SIG-M5 treated with dmso at 0.1 percent for 504 hours (cell line): ENCODE data around the gene OR51E1.

Source experiments
- DNase-seq: peaks from one replicate; lab custom pipeline; 2025; ENCODE audit not compliant: unreplicated experiment; lab: John Stamatoyannopoulos, UW

OR51E1 gene

DNA sequence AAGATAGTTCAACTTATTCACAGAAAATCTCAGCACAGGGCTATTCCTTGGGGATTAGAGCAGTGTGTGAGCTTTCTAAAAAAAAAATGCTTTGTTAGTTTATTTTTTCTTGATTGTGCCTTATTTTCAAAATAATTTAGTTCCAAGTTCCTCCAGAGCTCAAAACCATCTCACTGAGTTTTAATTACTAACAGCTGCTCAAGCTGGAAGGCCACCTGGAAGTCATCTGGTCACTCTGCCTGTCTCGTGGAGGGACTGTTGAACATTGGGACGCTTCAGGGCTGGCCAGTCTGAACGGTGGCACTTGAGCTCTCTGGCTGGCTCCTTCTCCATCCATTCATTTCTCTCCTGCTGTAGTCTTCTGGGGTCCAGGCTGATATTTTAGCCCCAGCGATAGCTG, 4.0 kb downstream of the OR51E1 start:
- DNase-seq: no peak

DNA sequence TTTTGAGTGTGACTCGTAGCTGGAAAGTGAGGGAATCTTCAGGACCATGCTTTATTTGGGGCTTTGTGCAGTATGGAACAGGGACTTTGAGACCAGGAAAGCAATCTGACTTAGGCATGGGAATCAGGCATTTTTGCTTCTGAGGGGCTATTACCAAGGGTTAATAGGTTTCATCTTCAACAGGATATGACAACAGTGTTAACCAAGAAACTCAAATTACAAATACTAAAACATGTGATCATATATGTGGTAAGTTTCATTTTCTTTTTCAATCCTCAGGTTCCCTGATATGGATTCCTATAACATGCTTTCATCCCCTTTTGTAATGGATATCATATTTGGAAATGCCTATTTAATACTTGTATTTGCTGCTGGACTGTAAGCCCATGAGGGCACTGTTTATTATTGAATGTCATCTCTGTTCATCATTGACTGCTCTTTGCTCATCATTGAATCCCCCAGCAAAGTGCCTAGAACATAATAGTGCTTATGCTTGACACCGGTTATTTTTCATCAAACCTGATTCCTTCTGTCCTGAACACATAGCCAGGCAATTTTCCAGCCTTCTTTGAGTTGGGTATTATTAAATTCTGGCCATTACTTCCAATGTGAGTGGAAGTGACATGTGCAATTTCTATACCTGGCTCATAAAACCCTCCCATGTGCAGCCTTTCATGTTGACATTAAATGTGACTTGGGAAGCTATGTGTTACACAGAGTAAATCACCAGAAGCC, 11.0 kb downstream of the OR51E1 start:
- DNase-seq: no peak

DNA sequence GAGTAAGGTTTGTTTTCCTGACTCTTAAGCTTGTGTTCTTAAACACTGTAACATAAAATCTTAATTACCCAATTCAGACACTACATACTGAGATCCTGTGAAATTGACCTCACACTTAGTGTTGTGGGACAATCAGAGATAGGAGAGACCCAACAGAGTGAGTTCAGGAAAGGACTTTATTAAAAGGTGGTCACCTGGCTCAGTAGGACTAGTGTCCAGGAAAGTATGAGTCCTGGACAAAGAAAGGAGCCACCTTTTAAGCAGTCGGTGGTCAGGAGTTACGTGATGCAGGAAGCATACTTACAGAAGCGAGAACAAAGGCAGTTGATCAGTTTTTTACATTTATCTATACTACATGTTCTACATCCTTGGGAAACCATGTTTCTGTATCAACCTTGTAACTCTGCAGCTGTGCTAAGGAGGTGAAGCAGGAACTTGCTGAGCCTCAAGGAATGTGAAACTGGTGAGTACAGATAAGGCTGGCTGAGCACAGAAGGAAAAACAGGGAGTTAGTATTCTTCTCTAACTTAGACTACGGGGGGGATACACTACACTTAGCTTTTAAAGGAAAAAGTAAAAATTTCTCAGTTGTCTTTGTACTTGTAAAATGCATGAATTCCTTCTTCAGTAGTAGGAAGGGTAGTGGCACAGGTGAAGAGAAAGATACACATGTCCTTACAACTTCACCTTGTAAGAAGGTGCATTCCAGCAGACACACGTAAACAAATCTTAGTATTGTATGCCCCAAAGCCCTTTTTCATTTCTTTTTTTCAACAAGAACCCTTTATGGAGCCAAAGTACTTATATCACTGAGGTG, 15.1 kb downstream of the OR51E1 start:
- DNase-seq: no peak

DNA sequence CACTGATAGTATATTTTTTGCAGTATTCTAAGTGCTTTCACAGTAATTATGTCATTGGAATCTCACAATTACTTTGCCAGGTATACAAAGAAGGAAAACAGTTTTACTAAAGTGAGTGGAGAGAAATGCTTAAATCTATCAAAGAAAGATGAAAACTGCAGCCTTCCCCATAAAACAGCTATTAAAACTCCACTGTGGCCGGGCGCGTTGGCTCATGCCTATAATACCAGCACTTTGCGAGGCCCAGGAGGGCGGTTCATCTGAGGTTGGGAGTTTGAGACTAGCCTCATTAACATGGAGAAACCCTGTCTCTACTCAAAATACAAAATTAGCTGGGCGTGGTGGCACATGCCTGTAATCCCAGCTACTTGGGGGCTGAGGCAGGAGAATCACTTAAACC, 19.1 kb downstream of the OR51E1 start:
- no peak for DNase-seq

DNA sequence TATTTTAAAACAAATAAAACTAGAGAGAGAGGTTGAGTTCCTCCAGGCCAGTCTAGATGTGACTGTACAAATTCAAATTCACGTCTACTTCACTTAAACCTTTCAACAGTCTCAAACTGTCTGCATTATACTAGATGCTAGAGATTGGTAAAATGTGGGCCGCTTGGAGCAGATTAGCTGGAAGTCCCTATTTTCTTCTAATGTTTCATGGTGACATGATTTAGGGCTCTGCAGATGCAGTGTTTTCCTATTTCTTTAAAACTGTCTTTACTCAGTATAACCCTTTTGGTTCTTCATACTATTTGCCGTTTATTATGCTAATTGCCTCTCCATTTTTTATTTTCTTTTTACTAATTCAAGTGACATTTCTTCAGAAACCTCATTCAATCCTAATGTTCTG, 20.4 kb downstream of the OR51E1 start:
- DNase-seq: no peak

DNA sequence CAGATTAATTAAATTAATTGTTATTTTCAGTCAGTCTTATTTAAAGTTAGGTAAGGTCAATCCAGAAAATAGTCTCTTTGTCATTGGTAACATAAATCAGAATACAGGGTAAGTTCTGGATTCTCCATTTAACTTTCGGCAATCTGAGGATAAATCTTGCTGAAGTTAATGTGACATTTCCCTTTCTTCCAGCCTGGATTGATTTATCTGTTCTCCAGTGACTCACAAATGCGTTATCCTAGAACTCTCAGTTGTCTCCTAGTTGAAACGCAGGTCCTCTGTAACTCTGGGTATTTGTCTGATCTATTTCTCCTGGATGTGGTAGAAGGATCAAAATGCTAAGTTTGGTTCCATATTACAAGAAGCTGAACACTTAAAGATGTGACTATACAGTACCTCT, 21.0 kb downstream of the OR51E1 start:
- no peak for DNase-seq

DNA sequence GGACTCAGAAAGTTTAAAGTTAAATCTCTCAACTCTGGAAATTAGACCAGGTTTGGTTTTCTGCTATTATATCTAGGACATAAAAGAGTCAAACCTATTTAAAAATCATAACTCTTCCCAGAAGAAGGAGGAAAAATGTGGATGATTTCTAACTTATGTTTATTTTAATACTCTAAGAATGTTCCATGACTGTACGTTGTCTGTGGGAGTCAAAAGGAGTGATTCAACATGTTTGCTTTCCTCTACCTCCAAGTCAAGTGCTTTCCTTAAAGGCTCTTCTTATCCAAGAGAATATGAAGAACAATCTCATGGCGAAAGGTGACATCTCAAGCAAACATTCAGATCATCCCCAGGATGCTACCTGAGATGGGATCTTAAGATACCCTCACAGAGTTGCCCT, 21.6 kb downstream of the OR51E1 start:
- DNase-seq: no peak

DNA sequence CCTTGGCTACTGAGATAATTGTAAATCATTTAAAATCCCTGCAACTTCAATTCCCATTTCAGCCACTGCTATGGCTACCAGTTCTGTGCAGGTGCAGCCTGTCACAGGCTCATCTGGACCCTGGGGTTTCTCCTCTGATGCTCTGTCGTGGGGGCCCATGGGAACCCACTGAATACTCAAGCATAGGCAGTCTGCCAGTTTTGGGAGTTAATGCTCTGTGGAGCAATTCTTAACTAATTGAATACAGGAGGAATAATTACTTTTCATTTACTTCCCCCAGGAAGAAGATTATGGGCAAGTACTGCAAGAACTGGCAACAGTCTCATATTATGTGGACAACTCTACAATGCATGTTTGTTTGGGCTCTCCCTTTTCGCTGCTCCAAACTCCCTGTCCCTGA, 28.0 kb downstream of the OR51E1 start:
- DNase-seq: no peak

DNA sequence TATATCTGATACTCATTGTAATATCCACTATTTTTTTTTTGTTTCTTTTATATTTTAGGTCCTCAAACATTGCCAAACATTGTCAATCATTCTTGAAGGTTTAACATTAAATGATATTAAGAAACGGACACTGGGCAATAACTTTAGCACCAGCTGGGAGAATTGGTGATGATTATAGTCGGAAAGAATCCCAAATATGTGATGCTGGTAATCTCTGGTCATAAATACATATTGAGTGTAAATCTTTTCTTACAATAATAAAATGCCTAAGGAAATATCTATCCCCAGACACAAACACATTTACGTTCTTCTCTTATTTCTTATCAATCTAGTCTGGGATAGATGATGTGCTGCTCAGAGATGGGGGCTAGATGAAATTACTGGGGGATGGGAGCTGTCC, 28.7 kb downstream of the OR51E1 start:
- no peak for DNase-seq

DNA sequence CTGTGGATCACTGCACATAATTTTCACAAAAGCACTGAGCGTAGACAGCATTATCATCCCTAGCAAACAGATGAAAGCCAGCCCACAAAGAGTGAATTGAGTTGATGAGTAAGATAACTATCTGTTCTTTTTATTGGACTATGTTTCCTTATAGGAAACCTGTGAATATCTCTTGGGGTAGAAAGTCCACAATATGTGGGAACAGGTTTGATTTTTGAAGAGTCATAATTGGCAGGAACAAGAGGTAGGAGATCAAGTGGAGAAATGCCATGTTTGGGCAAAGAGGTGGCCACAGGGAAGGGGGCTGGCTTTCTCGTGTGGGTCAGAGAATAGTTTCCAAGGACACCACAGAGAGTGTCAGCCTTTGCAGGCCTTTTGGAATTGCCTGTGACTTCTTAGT, 30.0 kb downstream of the OR51E1 start:
- no peak for DNase-seq

DNA sequence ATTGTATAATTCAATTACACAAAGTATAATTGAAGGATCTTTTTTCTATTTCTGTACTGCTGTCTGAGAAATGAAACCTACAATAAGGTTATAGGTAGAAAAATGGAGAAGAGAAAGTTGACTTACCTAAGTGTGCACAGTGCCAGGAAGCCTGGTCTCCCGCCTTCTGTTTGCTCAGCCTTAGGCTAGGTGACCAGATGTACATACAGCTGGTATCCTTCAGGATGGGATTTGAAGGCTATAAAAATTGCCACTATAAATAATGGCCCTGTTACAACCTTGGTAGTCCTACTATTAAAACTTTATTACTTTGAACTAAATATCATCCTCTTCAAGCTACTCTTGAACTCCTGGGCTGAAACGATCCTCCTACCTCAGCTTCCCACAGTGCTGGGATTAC, 34.2 kb downstream of the OR51E1 start:
- no peak for DNase-seq

DNA sequence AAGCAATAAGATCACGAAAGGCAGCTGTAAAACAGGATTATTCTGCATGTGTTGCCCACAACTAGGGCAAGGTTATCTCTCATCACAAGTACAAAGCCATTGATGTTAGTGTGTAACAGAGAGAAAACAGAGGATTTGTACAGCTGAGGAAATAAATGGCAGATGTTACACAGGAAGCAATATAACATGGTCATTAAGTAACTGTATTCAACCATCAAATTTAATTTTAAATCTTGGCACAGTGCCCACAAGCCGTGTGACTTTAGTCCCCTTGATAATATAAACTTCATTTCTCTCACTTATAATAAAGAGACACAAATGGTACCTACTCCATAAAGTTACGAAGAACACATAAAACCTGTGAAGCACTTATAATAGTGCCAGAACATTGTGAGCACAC, 36.6 kb downstream of the OR51E1 start:
- DNase-seq: no peak

DNA sequence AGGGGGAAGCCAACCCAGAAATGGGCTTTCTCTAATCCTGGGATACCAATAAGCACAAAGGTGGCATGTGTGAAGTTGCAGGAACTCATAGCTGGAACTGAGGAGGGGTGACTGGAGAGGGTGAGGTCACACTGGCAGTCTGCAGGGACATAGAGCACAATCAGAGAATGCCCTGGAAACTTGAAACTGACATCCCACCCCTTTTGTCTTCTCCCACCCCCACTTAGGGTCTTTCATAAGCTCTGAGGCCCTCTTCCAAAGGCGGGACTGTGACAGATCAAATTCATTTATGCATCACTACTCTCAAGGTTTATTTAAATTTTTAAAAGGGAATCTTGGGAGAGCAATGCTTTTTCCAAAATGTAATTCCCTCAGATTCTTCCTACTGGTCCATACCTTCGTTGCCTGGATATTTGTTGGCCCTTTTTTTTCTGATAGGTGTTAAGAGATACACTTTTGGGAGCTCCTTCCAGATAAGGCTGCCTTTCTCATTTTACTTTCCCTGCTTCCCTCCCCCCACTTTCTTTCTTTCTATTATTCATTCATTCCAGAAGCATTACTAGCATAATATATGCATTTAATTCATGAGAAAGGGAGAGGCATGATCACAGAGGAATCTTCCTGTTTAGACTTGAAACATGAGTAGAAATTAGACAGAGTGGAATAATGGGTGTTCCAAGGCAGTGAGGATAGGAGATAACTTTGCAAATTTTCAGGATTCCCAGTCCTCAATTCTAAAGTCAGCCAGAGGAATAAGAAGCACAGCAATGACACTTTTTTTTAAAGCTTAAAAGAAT, 39.0 kb downstream of the OR51E1 start:
- DNase-seq: no peak

DNA sequence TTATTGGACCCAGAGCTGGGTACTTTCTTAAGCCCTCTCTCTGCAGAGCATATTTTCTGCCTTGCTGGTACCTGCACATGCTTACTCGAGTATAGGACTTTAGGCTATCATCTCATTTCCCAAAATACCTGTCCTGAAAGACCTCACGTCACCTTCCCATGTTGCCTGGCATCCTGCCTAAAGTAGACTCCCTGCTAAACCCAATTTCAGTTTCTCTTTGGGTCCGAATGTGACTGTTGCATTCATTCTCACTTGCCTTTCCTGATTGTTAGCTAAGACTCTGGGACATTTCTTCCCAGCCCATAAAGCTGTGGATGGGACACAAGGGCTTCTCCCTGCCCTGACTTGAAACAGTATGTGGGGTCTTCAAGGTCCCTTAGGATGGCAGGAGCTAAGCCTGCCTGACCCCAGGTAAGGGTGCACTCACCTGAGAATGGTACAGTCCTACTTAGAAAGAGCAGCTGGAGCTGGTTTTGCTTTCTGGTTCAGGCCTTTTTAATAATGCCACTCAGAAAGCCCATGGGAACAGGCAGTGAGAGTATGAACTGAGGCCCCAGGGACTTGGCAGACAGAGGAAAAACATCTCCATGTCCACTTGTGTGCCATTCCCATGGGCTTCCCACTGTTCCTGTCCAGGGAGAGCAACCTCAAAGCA, 41.0 kb downstream of the OR51E1 start:
- no peak for DNase-seq

DNA sequence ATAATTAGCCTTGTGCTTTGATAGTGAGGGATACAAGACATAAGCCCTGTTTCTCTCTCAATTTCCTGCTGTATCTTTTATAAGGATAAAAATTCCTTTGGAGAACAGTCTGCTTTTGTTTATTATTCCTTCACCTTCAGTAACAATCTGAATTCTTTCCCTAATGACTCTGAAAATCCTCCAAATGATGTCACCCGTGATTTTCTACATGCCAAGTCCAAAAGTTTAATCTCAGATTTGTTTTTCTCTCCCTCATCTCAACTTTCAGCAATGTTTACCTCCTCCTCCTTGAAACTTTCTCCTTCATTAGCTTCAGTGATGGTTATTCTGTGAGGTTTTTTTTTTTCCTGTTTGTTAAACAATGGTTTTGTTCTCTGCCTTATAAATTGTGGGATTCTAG, 51.7 kb downstream of the OR51E1 start:
- no peak for DNase-seq

DNA sequence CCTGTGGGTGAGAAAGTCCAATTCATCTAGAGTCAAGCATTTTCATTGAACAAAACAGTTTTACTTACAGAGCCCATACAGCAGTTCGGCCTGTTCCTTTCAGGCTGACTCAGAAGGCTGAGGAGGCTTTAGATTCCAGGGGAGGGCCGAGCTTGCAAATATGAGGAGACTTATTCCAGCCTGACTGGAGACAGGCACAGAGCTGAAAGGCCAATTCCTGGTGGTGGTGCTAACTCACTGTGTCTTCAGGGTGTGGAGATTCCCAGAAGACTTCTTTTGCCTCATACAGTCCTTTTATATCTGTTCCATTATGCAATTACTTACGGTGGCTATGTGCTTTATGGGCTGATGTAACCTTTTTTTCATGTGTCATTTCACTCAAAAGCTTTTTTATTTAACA, 53.8 kb downstream of the OR51E1 start, which contains the start of gene OR51E2:
OR51E2 (minus strand) TSS at position 269 of the 400 bp plus-strand sequence. CDS start 15,142 bp downstream, outside the sequence.
- no peak for DNase-seq

DNA sequence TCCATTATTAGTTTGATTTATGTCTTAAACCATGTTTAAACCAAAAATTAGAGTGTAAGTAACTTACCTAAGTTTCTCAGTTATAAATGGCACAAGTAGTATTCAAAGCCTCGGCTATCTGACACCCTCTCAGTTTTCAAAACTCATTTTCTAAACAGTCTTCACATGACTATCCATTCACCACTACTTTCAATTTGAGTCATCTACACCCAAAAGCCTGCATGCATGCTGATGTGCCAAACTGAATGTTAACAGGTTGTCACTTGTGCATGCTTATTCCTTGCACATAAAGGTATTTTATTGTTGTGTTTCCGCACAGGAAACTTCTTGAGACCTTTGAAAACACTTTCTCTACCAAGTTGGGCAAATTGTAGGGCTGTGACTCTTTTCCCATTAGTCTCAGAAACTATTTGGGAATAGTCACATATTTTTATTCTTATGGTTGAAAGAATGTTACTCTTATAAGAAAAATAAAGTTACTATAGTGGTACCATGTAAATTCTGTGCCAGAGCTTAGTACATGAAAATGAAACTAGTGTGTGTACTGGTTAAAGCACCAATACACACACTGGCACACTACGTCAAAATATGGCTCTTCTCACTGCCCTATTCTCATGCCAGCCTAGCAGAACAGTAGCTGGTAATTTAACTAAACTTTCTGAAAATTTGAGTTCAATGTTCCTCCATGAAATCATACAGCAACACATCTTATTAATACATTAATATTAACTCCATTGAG, 56.1 kb downstream of the OR51E1 start:
- no peak for DNase-seq

DNA sequence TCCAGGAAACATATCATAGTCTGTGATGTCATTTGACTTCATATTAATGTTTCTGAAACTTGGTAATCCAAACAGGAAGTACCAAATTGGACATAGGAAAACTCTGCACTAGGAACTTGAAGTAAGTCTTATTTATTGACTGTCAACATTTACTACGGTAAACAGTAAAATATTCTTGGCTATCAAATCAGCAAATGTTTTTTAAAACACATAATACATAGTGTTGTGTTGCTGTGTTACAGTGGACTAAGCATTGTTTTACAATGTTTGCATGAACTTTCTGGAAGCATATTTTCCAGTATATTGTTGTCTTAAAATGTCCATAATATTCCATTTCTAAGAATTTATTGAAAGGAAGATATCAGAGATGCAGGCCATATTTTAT, 56.6 kb downstream of the OR51E1 start:
- no peak for DNase-seq

DNA sequence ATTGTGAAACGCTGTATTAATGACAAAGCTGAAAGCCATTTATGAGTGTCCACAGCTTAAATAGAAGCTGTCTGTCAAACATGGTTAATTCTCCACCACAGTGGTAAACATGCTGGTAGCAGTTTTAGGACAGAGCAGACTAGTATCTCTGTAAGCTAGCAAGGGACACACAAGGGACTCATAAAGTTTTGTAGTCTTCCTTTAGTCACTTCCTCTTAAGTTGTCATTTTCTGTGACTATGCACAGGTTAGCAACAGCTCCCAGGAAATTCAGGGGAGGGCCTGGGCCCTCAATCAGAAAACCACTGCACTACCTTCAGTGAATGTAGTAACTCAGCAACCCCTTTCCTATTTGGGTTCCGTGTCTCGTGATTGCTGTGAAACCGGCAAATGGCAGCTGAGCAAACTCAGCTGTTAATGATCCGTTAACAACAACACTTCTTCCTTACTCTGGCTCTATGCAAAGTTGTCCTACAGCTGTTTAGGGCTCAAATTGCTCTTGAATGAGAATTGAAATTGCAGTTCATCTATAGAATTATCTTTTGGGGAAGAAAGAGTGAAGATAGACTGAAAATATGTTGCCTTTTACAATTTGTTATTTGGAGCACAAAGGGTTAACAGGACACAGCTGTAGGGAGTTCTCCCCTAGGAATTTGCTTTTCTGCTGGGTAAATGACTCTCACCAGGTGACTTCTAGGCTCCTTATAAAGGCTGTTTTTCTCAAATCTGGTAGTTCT, 60.4 kb downstream of the OR51E1 start, which contains the start of gene MMP26:
MMP26 (plus strand) TSS at position 731 of the 736 bp plus-strand sequence.
- no peak for DNase-seq
